D721Med (cell line): ENCODE measurements around the gene TBC1D8.

Experiments
- DNase-seq: peaks from one replicate; pipeline ENCODE4 v3.0.0; 2011; ENCODE audit warnings: low spot score; ENCODE audit not compliant: insufficient read length
- FAIRE-seq: peaks from 2 replicates; lab custom pipeline; 2011; peaks lifted over from hg19 to GRCh38; lab: Jason Lieb, UNC
- CTCF ChIP-seq: IDR thresholded peaks from 2 replicates; pipeline ENCODE4 v1.5.1; 2012; ENCODE audit warnings: mild to moderate bottlenecking, control low read depth; ENCODE audit not compliant: insufficient read depth; ENCODE audit errors: missing control alignments

TBC1D8 gene

GRCh38 chr2:101007415-101008345, 143.5 kb downstream of the TBC1D8 start:
- no peak for TF ChIP-seq CTCF
- DNase-seq (no peak), FAIRE-seq (no peak)

- no peak for DNase-seq
- FAIRE-seq: no peak
- no peak for TF ChIP-seq CTCF
These were observed 145.0 kb downstream of the TBC1D8 start for GRCh38 chr2:101006065-101006715.

- FAIRE-seq (no peak), DNase-seq (no peak)
- TF ChIP-seq CTCF: no peak
These were observed 146.4 kb downstream of the TBC1D8 start for GRCh38 chr2:101004620-101005325.

GRCh38 chr2:101003278-101003775, 147.9 kb downstream of the TBC1D8 start:
- no peak for TF ChIP-seq CTCF
- no peak for FAIRE-seq
- no peak for DNase-seq

- no peak for FAIRE-seq
- no peak for TF ChIP-seq CTCF
- no peak for DNase-seq
These were observed 148.5 kb downstream of the TBC1D8 start for GRCh38 chr2:101002562-101003277.

- FAIRE-seq: no peak
- peak; percentile 98 for DNase-seq
- no peak for TF ChIP-seq CTCF
These were observed 149.3 kb downstream of the TBC1D8 start, which contains the start of gene RPL31 for GRCh38 chr2:101001691-101002561. Gene RPL31 (plus strand): TSS chr2:101002289. CDS start chr2:101002702, 413 bp downstream.
